H1 (cell line): ENCODE results near the gene NUDT19. TPM values are rescaled to one million over a fixed set of nuclear protein-coding genes. Genes with fewer than 3 reads are reported as not detected.

ENCODE experiments used
- CREB1 ChIP-seq: IDR thresholded peaks from 2 replicates; pipeline ENCODE4 v1.6.1; 2012; ENCODE audit warnings: inconsistent platforms
- SAP30 ChIP-seq: fragments of 300-600 bp; sonication (generic); IDR thresholded peaks from 2 replicates; pipeline ENCODE4 v1.7.1; 2012; ENCODE audit warnings: low read length, moderate library complexity, mild to moderate bottlenecking, inconsistent platforms; ENCODE audit not compliant: insufficient read depth, insufficient replicate concordance
- TCF12 ChIP-seq: IDR thresholded peaks from 2 replicates; pipeline ENCODE4 v1.6.1; 2011; ENCODE audit warnings: low read depth, mild to moderate bottlenecking, low read length
- polyA plus RNA-seq, 7 experiments: library from polyadenylated mRNA; depleted of rRNA in 3 of 7; stranded (reverse) in 5 of 7; unstranded in 2 of 7; fragments of >200 nt in 5 of 7; fragments of 200-250 nt in 2 of 7; gene quantifications; 1 replicate in 5 of 7; 2 replicates in 1 of 7; 4 replicates in 1 of 7; pipeline versions ENCODE4 v1.2.1 to v1.2.3, GENCODE V29; 2011 to 2013; ENCODE audit warnings: missing spikeins in 2 of 7, mixed read lengths in 2 of 7
- total RNA-seq: library from RNA; stranded (reverse); fragmentation: NEBNext Ultra II Directional; extraction: Animal tissue kit (Norgen Biotek cat#: 25700); gene quantifications from 2 replicates; pipeline ENCODE4 v1.2.1, GENCODE V29; 2021

Gene NUDT19
- total and polyA plus RNA-seq, 2 of the 8 experiments (the other 6 are each of a cell fraction or from before 2014, with no cell fraction given): 2.0 to 3.3 TPM

- TF ChIP-seq SAP30 (no peak), TCF12 (no peak), CREB1 (no peak)
These were observed 28.0 kb downstream of the NUDT19 start, which contains the start of gene TDRD12 (continued) for GRCh38 chr19:32719611-32720059.
